HG03039 (cell line): ENCODE measurements around the gene ACAP2.
"Not testable (repeated sequence)": the region's sequence is repeated elsewhere in the genome, so short reads cannot be mapped to it uniquely, and the experiment has no call there.

Source experiments
- ATAC-seq: cut with Tn5 transposase; IDR thresholded peaks from one replicate; pipeline ENCODE4 v1.9.1; 2021; ENCODE audit warnings: mild to moderate bottlenecking, moderate library complexity; ENCODE audit not compliant: unreplicated experiment

The ACAP2 gene

GRCh38 chr3:195249057-195249770 is 193.6 kb downstream of the ACAP2 start:
- ATAC-seq = no peak

- no peak for ATAC-seq
These were observed 194.5 kb downstream of the ACAP2 start for GRCh38 chr3:195248281-195248680.

- no peak for ATAC-seq
These were observed 195.0 kb downstream of the ACAP2 start for GRCh38 chr3:195247863-195248189.

GRCh38 chr3:195247086-195247862 is 195.5 kb downstream of the ACAP2 start:
- ATAC-seq = no peak

- no peak for ATAC-seq
These were observed 196.2 kb downstream of the ACAP2 start for GRCh38 chr3:195246581-195246995.

GRCh38 chr3:195245531-195245951 is 197.3 kb downstream of the ACAP2 start:
- ATAC-seq = no peak

GRCh38 chr3:195241592-195242355 is 201.0 kb downstream of the ACAP2 start:
- ATAC-seq = no peak

GRCh38 chr3:195240939-195241338 is 201.9 kb downstream of the ACAP2 start:
- ATAC-seq = no peak

- no peak for ATAC-seq
These were observed 202.6 kb downstream of the ACAP2 start for GRCh38 chr3:195240171-195240701.

GRCh38 chr3:195239121-195239520 is 203.7 kb downstream of the ACAP2 start:
- no peak for ATAC-seq

- no peak for ATAC-seq
These were observed 204.2 kb downstream of the ACAP2 start for GRCh38 chr3:195238586-195239118.

GRCh38 chr3:195238081-195238571 is 204.7 kb downstream of the ACAP2 start:
- ATAC-seq = no peak

GRCh38 chr3:195236801-195237570 is 205.8 kb downstream of the ACAP2 start:
- ATAC-seq = no peak

- ATAC-seq = no peak
These were observed 206.6 kb downstream of the ACAP2 start for GRCh38 chr3:195236076-195236798.

GRCh38 chr3:195230244-195230643 is 212.6 kb downstream of the ACAP2 start:
- ATAC-seq = no peak

- ATAC-seq = not testable (repeated sequence)
These were observed 213.9 kb downstream of the ACAP2 start for GRCh38 chr3:195228886-195229285.

- ATAC-seq = no peak
These were observed 214.9 kb downstream of the ACAP2 start for GRCh38 chr3:195227871-195228270.

GRCh38 chr3:195226900-195227447 is 215.8 kb downstream of the ACAP2 start:
- ATAC-seq = no peak

GRCh38 chr3:195226445-195226844 is 216.4 kb downstream of the ACAP2 start:
- no peak for ATAC-seq
